AG08395 (cell line): Measurements from ENCODE around the gene NELL2.

Source experiments
- DNase-seq: peaks from one replicate; pipeline ENCODE4 v3.0.0; 2012; ENCODE audit warnings: mixed read lengths, low spot score

The NELL2 gene

GRCh38 chr12:44526655-44527182, 349.4 kb downstream of the NELL2 start:
- DNase-seq: no peak

- no peak for DNase-seq
These were observed 350.1 kb downstream of the NELL2 start for GRCh38 chr12:44525806-44526654.

DNA sequence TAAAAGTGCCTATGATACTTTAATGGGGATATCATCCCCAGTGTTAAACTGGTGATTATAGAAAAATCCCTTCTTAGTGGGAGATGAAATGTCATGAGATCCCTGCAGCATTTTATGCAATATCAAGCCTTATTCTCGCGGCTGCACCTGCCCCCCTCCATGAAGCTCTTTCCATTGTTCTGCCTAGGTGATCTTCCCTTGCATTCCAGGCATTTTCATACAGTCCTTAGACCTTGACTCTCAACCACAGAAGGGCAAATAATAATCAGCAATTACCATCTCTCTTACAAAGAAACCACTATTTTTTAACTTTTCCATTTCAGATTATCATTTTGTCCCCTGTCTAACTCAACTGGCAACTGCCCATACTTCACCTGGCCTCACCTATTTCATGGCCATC, 352.3 kb downstream of the NELL2 start:
- DNase-seq: no peak

- no peak for DNase-seq
These were observed 354.4 kb downstream of the NELL2 start for GRCh38 chr12:44521702-44522101.

GRCh38 chr12:44519931-44520330, 356.2 kb downstream of the NELL2 start:
- DNase-seq: no peak

- DNase-seq: no peak
These were observed 364.8 kb downstream of the NELL2 start for GRCh38 chr12:44511289-44511688.

DNA sequence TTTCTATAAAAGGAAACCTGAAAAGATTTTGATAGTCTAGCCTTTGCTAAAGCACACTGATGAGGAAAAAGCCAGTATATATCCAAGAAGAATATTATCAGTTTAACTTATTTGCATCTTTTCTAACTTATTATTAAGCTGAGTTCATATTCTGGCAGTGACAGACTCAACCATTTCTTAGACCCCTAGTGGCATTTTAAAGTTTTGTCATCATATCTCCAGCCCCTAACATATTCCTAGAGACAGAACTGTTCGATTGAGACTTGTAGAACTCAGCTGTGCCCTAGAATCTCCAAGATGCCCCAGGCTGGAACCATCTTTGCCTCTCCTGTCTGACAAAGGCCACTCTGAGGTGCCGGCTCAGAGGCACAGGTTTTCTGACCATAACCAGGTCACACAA, 365.6 kb downstream of the NELL2 start:
- DNase-seq: no peak

DNA sequence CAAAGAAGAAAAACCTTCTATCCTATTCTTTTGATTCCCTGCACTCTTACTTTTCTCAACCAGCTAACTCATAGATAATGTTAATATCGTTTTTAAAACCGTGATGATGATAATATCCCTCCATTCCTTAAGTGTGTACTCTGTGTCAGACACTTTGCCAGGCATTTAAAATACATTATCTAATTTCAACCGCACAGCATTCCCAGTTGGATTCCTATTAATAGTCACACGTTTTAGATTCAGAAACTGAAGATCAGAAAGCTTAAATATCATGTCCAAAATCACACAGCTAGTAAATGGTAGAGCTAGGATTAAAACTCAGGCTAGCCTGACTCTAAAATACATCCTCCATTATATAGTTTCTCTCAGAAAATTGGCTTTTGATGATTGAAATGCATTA, 366.0 kb downstream of the NELL2 start:
- no peak for DNase-seq

GRCh38 chr12:44509471-44509870, 366.6 kb downstream of the NELL2 start:
- no peak for DNase-seq

GRCh38 chr12:44507461-44507860, 368.7 kb downstream of the NELL2 start:
- no peak for DNase-seq

- DNase-seq: no peak
These were observed 371.3 kb downstream of the NELL2 start for GRCh38 chr12:44504799-44505198.

GRCh38 chr12:44503329-44503728, 372.8 kb downstream of the NELL2 start:
- DNase-seq: no peak

DNA sequence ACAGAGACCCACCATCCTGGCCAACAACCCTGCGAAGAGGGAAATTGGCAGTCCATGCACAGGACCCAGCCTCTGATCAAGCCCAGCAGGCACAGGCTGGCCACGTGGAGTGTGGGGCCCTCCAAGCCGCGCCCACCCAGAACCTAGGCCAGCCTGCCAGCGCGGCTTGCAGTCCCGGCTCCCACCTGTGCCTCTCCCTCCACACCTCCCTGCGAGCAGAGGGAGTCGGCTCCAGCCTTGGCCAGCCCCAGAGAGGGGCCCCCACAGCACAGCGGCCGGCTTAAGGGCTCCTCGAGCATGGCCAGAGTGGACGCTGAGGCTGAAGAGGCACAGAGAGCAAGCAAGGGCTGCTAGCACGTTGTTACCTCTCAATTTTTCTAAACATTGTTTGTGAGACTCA, 373.4 kb downstream of the NELL2 start:
- DNase-seq: no peak

- DNase-seq: no peak
These were observed 375.7 kb downstream of the NELL2 start for GRCh38 chr12:44500423-44500822.

GRCh38 chr12:44497044-44497443, 379.1 kb downstream of the NELL2 start:
- DNase-seq: no peak

GRCh38 chr12:44490181-44490580, 385.9 kb downstream of the NELL2 start:
- no peak for DNase-seq

DNA sequence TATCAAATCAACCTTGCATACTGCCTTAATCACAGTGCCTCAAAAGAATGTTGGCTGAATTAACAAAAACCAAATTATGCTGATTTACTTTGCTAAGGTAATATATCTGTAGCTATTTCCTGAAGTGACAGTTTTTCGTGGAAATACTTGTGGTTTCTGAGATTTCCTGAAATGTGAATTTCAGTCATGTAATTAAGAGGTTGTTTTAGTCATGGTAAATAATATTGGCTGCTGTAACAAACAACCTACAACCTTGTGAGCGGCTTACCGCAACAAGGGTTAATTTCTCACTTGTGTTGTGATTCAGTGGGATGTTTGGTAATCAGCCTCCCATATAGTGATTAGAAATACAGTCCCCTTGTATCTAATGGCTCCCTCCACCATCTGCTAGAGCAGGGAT, 387.9 kb downstream of the NELL2 start:
- no peak for DNase-seq

GRCh38 chr12:44484862-44485261, 391.3 kb downstream of the NELL2 start:
- no peak for DNase-seq

DNA sequence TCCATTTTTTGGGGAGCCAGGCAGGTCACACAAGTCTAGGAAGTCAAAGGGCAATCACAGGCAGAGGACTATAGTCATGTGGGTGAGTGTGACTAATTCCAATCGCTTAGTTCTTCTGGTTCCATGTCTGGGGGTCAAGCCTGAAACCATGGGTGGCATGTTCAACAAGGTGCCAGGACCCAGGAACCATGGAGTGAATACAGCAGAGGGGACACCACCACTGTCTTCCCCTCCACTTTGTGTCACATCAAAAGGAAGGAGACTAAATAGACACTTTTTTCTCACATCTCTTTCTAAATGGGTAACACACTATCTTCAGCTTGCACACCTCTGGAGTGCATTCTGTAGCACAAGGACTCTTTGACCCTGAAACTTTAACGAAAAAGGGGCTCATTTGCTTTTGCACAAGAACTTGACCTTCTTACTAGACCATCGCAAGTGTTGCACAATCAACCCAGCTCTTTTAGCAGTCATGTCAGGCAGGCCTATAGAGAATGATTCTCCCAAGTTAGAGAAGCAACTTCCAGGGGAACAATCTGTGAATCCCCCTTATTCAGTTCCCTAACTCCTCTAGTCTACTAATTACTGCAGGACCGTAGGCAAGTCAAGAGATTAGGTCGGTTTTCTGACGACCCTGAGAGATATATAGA, 398.7 kb downstream of the NELL2 start:
- DNase-seq: no peak

DNA sequence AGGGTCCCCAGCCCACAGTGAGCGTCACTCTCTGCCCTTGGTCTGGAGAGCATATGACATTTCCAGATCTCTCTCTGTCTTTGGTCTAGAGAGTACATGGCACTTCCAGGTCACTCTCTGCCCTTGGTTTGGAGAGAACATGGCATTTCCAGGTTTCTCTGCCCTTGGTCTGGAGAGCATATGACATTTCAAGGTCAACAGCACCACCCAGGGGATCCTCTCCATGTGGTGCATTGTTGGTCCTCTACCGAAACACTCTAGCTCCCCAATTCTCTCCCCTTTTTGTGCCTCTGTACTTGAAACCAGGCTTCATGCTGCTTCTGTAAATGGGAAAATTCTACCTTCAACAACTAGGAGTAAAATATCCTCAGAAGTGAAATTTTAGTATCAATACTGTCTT, 399.4 kb downstream of the NELL2 start:
- DNase-seq: no peak

GRCh38 chr12:44465139-44465538, 411.0 kb downstream of the NELL2 start:
- no peak for DNase-seq

- no peak for DNase-seq
These were observed 411.9 kb downstream of the NELL2 start for GRCh38 chr12:44464180-44464579.

DNA sequence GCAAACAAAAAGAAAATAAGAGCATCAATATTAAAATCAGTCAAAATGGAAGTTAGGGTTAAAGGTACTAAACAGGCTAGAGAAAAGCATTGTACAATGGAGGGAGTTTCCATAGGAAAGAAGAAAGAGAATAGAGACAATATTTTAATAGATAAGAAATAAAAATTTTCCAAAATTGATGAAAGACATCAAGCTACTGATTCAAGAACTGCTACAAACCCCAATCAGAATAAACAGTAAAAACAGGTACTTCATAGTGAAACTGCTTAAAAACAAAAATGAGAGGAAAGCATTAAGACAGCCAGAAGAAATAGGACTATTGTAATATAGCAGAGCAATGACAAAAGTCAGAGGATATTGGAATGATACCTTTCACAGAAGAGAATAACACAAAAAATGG, 413.4 kb downstream of the NELL2 start:
- no peak for DNase-seq
